Large intestine (tissue), 3 donors: ENCODE measurements around the gene TRIP13. TPM values are rescaled to one million over a fixed set of nuclear protein-coding genes. Genes with fewer than 3 reads are reported as not detected.

Experiments used
- DNase-seq, 2 donors: peaks; one replicate each; pipeline versions ENCODE4 v3.0.0 to v3.0.0-alpha.2; 2013
- H3K27ac ChIP-seq: one replicate; pipeline ENCODE4 v1.5.1; 2013; ENCODE audit warnings: low read length
- H3K27me3 ChIP-seq: 2 replicates; pipeline ENCODE4 v1.6.1; 2013; ENCODE audit warnings: low read length; ENCODE audit not compliant: control insufficient read depth, insufficient read depth
- H3K36me3 ChIP-seq: 2 replicates; pipeline ENCODE4 v1.6.1; 2013; ENCODE audit warnings: low read length; ENCODE audit not compliant: control insufficient read depth, insufficient read depth
- H3K4me1 ChIP-seq: one replicate; pipeline ENCODE4 v1.6.1; 2013; ENCODE audit warnings: low read length; ENCODE audit not compliant: control insufficient read depth, insufficient read depth
- H3K4me3 ChIP-seq: one replicate; pipeline ENCODE4 v1.5.1; 2013; ENCODE audit warnings: low read length
- H3K9me3 ChIP-seq: one replicate; pipeline ENCODE4 v1.6.1; 2013; ENCODE audit warnings: mild to moderate bottlenecking, low read depth, low read length, moderate library complexity; ENCODE audit not compliant: control insufficient read depth
- WGBS: methylation state at CpG from one replicate; pipeline ENCODE4 v1.1.5; 2013; ENCODE audit warnings: low lambda C conversion rate; ENCODE audit not compliant: insufficient coverage; 5-methylcytosine and 5-hydroxymethylcytosine counted together
- polyA plus RNA-seq: library from polyadenylated mRNA; unstranded; fragments of 120-200 nt; gene quantifications from one replicate; pipeline ENCODE4 v1.2.1, GENCODE V29; 2013

TRIP13 gene
- polyA plus RNA-seq, 1 donor: 8.3 TPM

DNA sequence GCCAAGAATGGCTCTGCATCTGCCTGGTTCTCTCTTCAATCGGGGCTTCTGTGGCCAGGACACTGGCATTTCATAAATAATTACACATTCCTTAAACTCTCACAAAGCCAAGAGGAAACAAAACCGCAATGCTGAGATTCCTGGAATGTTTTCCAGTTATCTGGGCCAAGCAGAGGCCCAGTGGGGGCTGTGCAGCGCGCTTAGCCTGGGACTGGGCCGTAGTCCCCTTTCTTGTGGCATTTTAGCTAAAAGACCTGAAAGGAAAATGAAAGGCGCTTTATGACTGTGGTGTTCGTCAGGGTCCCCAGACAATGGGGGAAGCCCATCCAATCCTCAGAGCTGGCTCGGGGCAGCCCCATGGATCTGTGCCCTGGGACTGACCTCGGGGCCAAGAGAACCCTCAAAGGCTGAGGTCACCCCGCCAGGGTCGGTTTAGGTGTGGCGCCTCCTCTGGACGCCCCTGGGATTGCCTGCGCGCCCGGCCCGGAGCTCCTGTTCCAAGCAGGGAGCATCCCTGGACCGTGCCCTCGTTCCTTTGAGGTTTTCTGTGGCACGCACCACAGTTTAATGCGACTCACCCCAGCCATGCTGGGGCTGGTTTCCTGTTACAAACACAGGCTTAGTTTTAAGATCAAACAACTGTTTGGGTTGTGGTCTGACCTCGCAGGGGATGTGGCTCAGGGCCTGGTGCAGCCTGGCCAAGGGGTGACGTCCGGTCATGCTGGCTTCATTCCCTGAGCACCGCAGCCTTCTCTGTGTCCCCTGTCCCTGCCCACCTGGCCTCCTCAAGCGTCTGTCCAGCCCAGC lies 64.5 kb downstream of the TRIP13 start:
- Histone ChIP-seq H3K27me3 (no peaks in the 10 kb centered on the region), H3K36me3 (no peaks in the 10 kb centered on the region), H3K27ac (peak overlapping the region; percentile 70), H3K4me1 (peaks cover 22% of the 10 kb centered on the region), H3K9me3 (no peaks in the 10 kb centered on the region), H3K4me3 (no peak overlapping the region)
- 17% methylated on average over 1 of the region's 26 CpGs for WGBS
- peak; percentile 42 to 54 for DNase-seq

DNA sequence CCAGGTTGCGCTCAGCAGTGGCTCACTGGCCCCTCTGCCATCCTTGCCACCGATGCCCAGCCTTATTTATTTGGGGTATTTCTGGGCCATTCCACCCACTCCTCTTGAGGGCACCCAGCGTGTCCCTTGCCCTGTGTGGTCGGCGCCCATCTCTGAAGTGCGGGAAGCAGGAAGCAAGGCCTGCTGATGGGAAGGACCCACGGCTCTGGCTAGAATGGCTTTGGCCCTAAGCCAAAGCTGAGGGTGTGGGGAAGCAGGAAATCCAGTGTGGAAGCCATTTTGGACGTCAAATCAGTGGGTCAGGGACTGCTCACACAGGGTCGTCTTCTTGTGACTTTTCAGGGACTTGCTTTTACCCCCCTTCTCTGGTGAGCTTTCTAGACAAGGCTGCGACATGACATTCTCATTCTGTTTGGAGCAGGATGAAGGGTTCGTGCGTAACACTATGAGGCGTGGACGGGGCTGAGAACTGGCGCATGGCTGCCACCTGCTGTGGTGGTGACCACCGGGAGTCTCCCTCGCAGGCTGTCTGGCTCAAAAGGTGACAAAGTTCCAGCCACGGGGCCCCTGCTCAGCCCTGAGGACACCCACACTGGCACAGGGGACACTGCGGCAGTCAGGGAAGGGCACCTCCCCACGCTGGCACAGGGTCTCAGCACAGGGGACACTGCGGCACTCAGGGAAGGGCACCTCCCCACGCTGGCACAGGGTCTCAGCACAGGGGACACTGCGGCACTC lies 65.2 kb downstream of the TRIP13 start:
- H3K27ac ChIP-seq: peak overlapping the region; percentile 70
- H3K4me1 ChIP-seq: peaks cover 22% of the 10 kb centered on the region
- no peaks in the 10 kb centered on the region for H3K9me3 ChIP-seq
- no peak overlapping the region for H3K4me3 ChIP-seq
- no peaks in the 10 kb centered on the region for H3K27me3 ChIP-seq
- WGBS: 100% methylated on average over 1 of the region's 23 CpGs
- no peak for DNase-seq
- H3K36me3 ChIP-seq: no peaks in the 10 kb centered on the region

DNA sequence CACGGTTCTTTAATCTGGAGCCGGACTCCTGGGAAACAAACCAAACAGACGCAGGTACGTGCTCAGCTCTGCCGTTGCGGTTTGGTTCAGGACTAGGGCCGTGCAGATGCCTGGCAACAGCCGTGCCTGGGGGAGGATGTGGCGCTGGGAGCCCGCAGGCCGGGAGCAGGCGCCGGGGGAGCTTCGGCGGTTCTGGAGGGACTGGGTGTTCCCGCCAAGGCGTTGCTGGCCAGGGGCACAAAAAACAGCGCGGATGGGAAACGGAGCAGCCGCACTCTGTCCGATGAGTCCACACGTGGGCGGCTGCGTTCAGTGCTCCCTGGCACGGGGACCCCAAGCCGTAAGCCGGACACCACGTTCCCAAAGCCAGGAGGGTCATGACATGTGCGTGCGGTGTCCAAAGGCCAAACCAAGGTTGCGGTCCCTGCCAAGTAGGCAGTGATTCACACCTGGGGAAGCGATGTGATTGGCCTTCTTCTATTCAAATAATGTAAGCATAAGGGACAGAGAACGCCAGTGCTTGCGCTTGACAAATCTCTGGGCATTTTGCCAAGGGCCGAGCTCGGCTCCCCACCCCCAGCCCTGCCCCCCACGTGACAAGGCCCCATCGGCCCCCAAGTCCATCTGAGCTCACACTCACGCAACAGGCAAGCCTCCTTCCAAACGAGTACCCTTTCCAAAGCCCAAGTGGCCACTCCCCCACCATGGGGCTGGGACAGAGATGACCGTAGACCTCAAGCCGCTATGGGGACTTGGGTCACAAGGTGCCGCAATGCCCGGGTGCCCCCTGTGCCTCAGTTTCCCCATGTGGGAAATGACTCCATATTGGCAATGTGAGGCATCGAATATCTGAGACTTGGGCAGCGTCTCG lies 66.3 kb downstream of the TRIP13 start:
- Histone ChIP-seq H3K27ac (no peak overlapping the region), H3K9me3 (no peaks in the 10 kb centered on the region), H3K36me3 (no peaks in the 10 kb centered on the region), H3K4me1 (peaks cover 25% of the 10 kb centered on the region), H3K27me3 (no peaks in the 10 kb centered on the region), H3K4me3 (no peak overlapping the region)
- WGBS: no CpG with 5 or more reads among the region's 48 CpGs
- DNase-seq: no peak

DNA sequence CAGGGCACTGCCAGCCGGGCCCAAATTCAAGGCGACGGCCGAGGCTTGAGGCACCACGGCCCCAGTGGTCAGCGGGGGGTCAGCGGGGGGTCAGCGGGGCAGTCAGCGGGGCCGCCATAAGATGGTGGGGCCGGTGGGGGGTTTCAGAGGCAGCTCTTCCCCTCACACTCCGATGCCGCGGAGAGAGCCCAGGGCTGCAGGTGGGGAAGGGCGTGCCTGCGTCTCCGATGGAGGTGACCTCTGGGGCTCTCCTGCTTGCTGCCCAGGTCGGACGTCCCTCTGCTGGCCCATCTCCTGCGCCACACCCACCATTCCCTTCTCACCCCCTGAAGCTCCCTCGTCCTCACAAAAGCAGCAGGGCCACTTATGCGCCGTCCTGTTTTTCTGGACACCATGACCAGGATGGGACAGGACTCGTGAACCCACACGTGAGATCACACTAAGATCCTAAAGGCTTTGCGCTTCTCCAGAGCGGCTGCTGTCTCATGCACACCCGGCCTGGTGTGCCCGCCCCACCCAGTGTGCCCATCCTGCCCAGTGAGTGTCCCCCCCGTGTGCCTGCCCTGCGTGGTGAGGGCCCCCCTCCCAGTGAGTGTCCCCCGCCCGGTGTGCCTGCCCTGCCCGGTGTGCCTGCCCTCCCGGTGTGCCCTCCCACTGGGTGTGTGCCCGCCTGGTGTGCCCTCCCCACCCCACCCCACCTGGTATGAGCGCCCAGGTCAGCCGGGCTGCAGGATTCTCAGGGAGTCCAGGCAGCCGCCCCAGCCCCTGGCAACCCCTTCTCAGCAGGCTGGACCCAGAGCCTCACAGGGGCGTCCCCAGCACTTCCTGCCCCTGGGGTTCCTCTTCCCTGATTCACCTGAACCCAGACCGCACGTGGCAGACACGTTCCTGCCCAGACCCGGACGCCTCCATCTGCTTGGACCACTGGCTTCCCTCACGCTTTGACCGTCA lies 67.2 kb downstream of the TRIP13 start:
- WGBS: no CpG with 5 or more reads among the region's 47 CpGs
- no peak for DNase-seq
- H3K27ac ChIP-seq: no peak overlapping the region
- H3K27me3 ChIP-seq: no peaks in the 10 kb centered on the region
- H3K4me3 ChIP-seq: no peak overlapping the region
- no peaks in the 10 kb centered on the region for H3K36me3 ChIP-seq
- H3K4me1 ChIP-seq: peaks cover 25% of the 10 kb centered on the region
- no peaks in the 10 kb centered on the region for H3K9me3 ChIP-seq

DNA sequence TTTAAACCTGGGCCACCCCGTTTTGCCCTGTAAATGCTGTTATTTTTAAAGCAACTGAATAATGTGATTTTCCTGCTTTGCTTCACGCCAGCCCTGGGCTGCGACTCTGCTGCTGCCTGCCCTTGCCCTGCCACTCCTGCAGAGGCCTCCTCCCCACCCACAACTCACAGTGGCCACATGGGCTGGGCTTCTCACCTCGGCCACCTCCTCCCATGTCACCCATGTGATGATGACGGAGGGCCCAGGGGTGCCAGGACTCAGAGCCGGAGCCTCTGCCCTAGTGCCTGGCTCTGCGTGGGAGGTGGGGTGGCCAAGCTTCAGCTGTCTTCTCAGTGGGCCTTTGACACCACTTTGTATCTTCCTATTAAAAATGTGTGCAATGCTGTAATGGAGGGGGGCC lies 67.9 kb downstream of the TRIP13 start:
- H3K36me3 ChIP-seq: no peaks in the 10 kb centered on the region
- H3K27ac ChIP-seq: no peak overlapping the region
- H3K4me1 ChIP-seq: peaks cover 25% of the 10 kb centered on the region
- no peak overlapping the region for H3K4me3 ChIP-seq
- no CpG with 5 or more reads among the region's 7 CpGs for WGBS
- H3K9me3 ChIP-seq: no peaks in the 10 kb centered on the region
- DNase-seq: no peak
- no peaks in the 10 kb centered on the region for H3K27me3 ChIP-seq

DNA sequence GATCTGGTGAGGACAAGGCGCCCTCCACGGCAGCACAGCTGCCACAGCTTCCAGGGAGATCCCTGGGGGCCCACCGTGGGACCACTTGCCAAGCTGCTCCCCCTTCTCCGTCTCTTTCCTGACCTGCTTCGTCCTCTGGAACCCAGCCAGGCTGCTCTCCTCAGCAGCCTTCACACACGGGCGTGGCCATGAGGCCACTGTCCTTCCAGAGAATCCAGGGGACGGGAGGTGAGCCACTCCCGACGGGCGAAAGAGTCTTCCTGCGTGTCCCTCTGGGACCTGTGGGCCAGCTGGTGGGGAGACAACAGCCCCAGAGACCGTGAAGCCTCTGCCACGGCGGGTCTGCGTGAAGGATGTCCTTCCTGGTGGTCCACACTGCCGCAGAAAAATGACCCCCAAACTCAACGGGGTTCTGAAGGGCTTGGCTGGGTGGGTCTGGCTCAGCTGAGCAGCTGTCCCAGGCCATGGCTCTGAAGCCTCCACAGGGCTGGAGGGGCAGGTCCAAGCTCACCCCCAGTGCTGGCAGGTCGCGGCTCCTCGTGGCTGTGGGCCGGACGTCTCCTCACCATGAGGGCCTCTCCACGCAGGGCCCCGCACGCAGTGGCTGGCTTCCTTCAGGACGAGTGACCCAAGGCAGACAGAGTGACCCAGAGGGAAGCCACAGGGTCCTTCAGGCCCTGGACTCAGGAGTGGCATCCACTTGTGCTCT lies 68.5 kb downstream of the TRIP13 start:
- Histone ChIP-seq H3K4me1 (peaks cover 25% of the 10 kb centered on the region), H3K36me3 (no peaks in the 10 kb centered on the region), H3K9me3 (no peaks in the 10 kb centered on the region), H3K4me3 (no peak overlapping the region), H3K27me3 (no peaks in the 10 kb centered on the region), H3K27ac (no peak overlapping the region)
- no CpG with 5 or more reads among the region's 27 CpGs for WGBS
- DNase-seq: no peak

DNA sequence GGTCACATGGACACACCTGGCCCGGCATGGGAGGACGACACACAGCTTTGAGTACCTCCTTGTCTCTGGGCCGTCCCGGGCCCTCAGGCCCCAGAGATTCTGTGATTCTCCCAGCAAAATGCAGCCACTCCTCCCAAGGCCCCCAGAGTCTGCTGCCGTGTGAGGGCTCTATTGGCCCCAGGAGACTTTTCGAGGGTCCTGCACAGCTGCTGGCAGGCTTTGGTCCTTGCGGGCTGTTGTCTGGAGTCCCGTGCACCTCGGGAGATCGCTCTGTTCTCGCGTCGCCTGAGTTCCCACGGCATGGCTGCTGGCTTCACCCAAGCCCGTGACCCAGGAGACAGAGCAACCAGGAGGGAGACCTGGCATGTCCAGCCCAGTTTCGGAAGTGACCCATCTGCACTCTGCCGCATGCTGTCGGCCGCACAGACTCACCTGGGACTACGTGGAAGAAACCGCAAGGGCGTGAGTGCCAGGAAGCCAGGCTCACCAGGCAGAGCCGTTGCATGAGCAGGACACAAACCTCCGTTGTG lies 69.1 kb downstream of the TRIP13 start:
- WGBS: no CpG with 5 or more reads among the region's 24 CpGs
- Histone ChIP-seq H3K4me3 (no peak overlapping the region), H3K36me3 (no peaks in the 10 kb centered on the region), H3K27ac (no peak overlapping the region), H3K4me1 (peaks cover 20% of the 10 kb centered on the region), H3K9me3 (no peaks in the 10 kb centered on the region), H3K27me3 (no peaks in the 10 kb centered on the region)
- DNase-seq: no peak

DNA sequence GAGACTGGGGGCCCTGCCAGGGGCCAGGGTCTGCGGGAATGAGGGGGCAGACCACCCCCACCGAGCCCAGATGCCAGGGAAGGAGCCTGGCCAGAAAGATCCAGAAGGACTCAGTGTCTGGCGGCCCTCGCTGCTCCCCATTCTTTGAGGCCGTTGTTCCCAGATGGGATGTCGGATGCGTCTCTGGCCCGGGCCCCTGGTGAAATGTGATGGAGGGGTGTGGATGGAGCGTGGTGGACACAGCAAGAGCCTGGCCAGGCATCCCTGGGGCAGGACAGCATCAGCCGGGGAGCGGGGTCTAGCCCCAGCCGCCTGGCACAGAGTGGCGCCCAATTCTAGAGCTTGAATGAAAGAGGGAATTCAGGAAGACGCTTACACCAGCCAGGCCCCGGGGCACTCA lies 69.7 kb downstream of the TRIP13 start:
- H3K9me3 ChIP-seq: no peaks in the 10 kb centered on the region
- DNase-seq: no peak
- H3K36me3 ChIP-seq: no peaks in the 10 kb centered on the region
- no peak overlapping the region for H3K27ac ChIP-seq
- H3K4me3 ChIP-seq: no peak overlapping the region
- no peaks in the 10 kb centered on the region for H3K27me3 ChIP-seq
- WGBS: no CpG with 5 or more reads among the region's 15 CpGs
- H3K4me1 ChIP-seq: peaks cover 16% of the 10 kb centered on the region

DNA sequence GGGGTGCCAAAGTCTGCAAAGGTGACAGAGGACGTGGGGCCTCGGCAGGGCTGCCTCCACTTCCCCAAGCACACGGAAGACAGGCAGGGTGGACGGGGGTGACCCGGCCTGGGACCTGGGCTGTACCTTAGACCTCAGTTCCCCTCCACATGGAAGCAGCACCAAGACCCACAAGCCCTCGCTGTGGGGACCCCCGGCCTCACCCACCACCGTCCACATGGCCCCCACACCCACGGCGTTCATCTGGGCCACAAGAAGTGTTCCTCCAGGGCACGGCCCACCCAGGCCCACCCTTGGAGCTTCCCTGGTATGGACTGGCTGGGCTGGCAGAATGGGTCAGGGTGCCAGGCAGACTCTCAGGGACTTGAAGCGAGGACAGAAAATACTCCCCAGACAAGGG lies 70.1 kb downstream of the TRIP13 start:
- no CpG with 5 or more reads among the region's 12 CpGs for WGBS
- H3K27ac ChIP-seq: no peak overlapping the region
- no peak for DNase-seq
- H3K4me1 ChIP-seq: peaks cover 12% of the 10 kb centered on the region
- no peaks in the 10 kb centered on the region for H3K9me3 ChIP-seq
- H3K27me3 ChIP-seq: peaks cover 2% of the 10 kb centered on the region
- no peak overlapping the region for H3K4me3 ChIP-seq
- H3K36me3 ChIP-seq: no peaks in the 10 kb centered on the region
